Stimulated activated CD8-positive, alpha-beta memory T cell treated with anti-CD3 and anti-CD28 coated beads, Interleukin-15, amount 100 ng/mL, for 4 hours (primary cell): ENCODE measurements around the gene GPR39.

Experiments
- DNase-seq, 2 donors: peaks; one replicate each; pipeline ENCODE4 v3.0.0-alpha.2; 2020; ENCODE audit warnings: low read depth in 2 of 2

The GPR39 gene

GRCh38 chr2:132566379-132566778 lies 149.8 kb downstream of the GPR39 start:
- DNase-seq = no peak

GRCh38 chr2:132567682-132568081 lies 151.1 kb downstream of the GPR39 start:
- no peak for DNase-seq

GRCh38 chr2:132568656-132569055 lies 152.1 kb downstream of the GPR39 start:
- DNase-seq = no peak

- no peak for DNase-seq
Observed at GRCh38 chr2:132573444-132574007, 156.9 kb downstream of the GPR39 start.

- DNase-seq = no peak
Observed at GRCh38 chr2:132577686-132578085, 161.1 kb downstream of the GPR39 start.

GRCh38 chr2:132581591-132581990 lies 165.0 kb downstream of the GPR39 start:
- no peak for DNase-seq

GRCh38 chr2:132581991-132582738 lies 165.6 kb downstream of the GPR39 start:
- no peak for DNase-seq

GRCh38 chr2:132583666-132584360 lies 167.2 kb downstream of the GPR39 start:
- DNase-seq = no peak

- DNase-seq = no peak
Observed at GRCh38 chr2:132584976-132585817, 168.6 kb downstream of the GPR39 start.

- no peak for DNase-seq
Observed at GRCh38 chr2:132586101-132586511, 169.5 kb downstream of the GPR39 start.

- no peak for DNase-seq
Observed at GRCh38 chr2:132586835-132587234, 170.2 kb downstream of the GPR39 start.

- DNase-seq = no peak
Observed at GRCh38 chr2:132588576-132588975, 172.0 kb downstream of the GPR39 start.

GRCh38 chr2:132589111-132589830 lies 172.7 kb downstream of the GPR39 start:
- no peak for DNase-seq

- DNase-seq = no peak
Observed at GRCh38 chr2:132589966-132590365, 173.4 kb downstream of the GPR39 start.

GRCh38 chr2:132593171-132593570 lies 176.6 kb downstream of the GPR39 start:
- DNase-seq = no peak

- DNase-seq = no peak
Observed at GRCh38 chr2:132595186-132595585, 178.6 kb downstream of the GPR39 start.

- no peak for DNase-seq
Observed at GRCh38 chr2:132595693-132596092, 179.1 kb downstream of the GPR39 start.

- no peak for DNase-seq
Observed at GRCh38 chr2:132597166-132597565, 180.6 kb downstream of the GPR39 start.

GRCh38 chr2:132597831-132598230 lies 181.2 kb downstream of the GPR39 start:
- DNase-seq = no peak

- DNase-seq = no peak
Observed at GRCh38 chr2:132598536-132598935, 181.9 kb downstream of the GPR39 start.

- no peak for DNase-seq
Observed at GRCh38 chr2:132599556-132599955, 183.0 kb downstream of the GPR39 start.
